Activated T-cell treated with anti-CD3 and anti-CD28 coated beads for 24 hours (primary cell): ENCODE results near the gene TM9SF3.
"Not testable (repeated sequence)": the region's sequence is repeated elsewhere in the genome, so short reads cannot be mapped to it uniquely, and the experiment has no call there.

Experiments
- DNase-seq: peaks from one replicate; pipeline ENCODE4 v3.0.0-alpha.2; 2020; ENCODE audit warnings: low read depth

TM9SF3 gene

GRCh38 chr10:96598846-96599245 lies 12.0 kb upstream of the TM9SF3 start:
- DNase-seq, result no peak

- no peak for DNase-seq
Observed at GRCh38 chr10:96596422-96597407, 9.9 kb upstream of the TM9SF3 start.

DNA sequence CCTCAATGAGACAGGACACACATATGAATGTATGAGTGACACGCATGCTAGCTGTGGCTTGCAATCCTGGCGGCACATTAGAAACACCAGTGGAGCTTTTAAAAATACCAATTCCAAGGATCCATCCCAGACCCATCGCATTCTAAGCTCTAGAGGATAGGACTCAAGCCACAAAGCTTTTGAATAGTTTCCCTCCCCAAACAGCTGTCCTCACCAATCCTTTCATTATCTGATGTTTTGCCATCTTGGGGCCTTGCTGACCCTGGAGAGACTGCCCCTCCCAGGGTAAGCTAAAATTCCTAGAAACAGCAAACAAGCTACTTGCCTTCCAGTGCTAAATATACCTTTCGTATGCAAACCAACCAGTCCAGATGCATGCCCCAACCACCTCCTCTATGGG lies 8.9 kb upstream of the TM9SF3 start:
- DNase-seq, result no peak

DNA sequence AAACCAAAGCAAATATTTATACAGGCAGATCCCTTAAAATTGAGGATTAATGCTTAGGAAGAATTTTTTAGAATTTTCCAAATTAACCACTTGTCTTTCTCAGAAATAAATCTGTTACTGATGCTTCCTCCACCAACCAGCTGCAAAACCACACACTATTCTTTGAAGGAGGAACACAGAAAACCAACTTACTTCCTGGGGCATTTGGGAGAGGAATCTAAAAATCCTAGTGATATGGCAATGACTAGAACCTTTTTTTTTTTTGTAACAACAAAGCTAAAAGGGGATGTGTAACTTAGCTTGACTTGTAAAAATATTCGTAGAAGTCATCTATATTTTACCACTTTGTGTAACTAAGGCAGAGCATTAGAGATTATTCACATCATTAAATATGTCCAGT lies 5.1 kb upstream of the TM9SF3 start:
- DNase-seq, result no peak

GRCh38 chr10:96588616-96589419 lies 2.0 kb upstream of the TM9SF3 start:
- peak; percentile 29 for DNase-seq

DNA sequence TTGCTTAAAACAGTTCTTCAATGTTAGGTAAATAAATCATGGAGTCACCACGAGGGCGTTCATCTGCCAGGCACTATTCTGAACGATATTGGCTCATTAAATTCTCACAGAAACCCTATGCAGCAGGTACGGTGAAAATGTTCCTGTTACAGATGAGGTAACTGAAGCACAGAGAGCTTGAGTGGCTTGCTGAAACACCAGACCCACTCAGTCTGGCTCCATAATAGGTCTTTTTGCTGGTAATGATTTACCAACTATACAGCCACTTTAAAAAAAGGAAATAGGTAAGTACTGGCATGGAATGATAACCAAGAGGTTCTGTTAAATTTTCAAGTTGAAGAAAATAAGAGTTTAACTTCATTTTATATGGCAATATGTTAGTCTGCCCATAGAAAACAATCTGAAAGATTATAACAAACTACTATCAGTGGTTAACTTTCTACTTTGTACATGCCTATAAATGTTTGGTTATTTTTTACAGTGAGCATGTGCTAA lies 1.3 kb upstream of the TM9SF3 start:
- no peak for DNase-seq

DNA sequence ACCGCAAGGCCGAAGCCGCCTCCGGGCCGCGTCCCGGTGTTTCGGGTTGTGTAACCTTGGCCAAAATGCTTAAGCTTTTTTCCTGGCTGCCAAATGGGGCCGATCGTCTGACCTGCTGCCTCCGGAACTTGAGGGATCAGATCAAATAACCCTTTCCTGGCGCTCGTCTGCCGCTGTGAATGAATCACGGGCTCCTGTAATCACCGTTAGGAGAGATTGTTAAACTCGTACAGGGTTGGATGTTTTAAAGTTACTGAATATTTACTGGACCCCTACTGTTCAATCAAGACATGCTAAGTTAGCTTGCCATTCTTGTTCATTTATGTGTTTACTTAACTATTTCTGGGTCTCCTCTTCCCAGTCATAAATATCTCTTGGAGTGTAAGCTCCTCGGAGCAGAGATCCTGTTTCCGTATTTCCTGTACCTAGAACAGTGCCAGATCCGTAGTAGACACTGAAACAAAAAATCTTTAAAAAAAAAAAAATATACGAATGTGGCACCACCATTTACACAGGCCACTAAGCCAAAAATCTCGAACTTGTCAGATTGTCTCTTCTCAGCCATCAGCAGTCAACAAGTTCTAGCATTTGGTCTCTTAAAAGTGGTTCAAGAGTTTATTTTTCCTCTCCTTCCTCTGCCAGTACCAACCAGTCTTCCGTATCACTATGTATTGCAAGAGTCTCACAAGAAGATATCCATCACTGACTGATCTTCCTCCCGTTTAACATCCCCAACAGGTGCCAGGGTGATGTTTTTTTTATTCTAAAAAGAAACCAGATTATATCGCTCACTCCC lies 650 bp upstream of the TM9SF3 start:
- DNase-seq, result no peak

GRCh38 chr10:96585736-96586418 lies 935 bp downstream of the TM9SF3 start:
- DNase-seq, result peak; percentile 1

GRCh38 chr10:96584474-96584873 lies 2.3 kb downstream of the TM9SF3 start:
- no peak for DNase-seq

GRCh38 chr10:96584035-96584434 lies 2.8 kb downstream of the TM9SF3 start:
- no peak for DNase-seq

- no peak for DNase-seq
Observed at GRCh38 chr10:96579133-96579532, 7.7 kb downstream of the TM9SF3 start.

GRCh38 chr10:96578633-96579032 lies 8.2 kb downstream of the TM9SF3 start:
- DNase-seq, result no peak

GRCh38 chr10:96578022-96578421 lies 8.8 kb downstream of the TM9SF3 start:
- DNase-seq, result no peak

GRCh38 chr10:96577069-96577468 lies 9.7 kb downstream of the TM9SF3 start:
- DNase-seq, result no peak

- DNase-seq, result no peak
Observed at GRCh38 chr10:96576277-96576980, 10.4 kb downstream of the TM9SF3 start.

- not testable (repeated sequence) for DNase-seq
Observed at GRCh38 chr10:96574564-96574963, 12.2 kb downstream of the TM9SF3 start.

GRCh38 chr10:96573036-96573435 lies 13.8 kb downstream of the TM9SF3 start:
- no peak for DNase-seq

GRCh38 chr10:96570983-96571964 lies 15.5 kb downstream of the TM9SF3 start:
- DNase-seq, result no peak

DNA sequence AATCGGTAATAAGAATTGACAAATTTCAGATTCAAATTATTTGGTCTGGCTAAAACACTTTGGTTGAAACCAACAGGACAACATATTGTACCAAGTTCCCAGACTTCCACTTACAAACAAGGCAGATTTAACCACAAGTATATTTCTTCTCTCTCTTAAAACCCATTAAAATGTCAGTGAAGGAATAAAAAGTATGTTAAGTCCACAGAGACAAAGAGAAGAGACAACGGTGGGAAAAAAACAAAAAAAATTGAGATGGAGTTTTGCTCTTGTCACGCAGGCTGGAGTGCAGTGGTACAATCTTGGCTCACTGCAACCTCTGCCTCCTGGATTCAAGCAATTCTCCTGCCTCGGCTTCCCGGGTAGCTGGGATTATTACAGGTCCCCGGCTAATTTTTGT lies 16.3 kb downstream of the TM9SF3 start:
- no peak for DNase-seq
